Adrenal gland (tissue), 12 donors: Measurements from ENCODE around the gene TTLL10. TPM values are rescaled to one million over a fixed set of nuclear protein-coding genes. Genes with fewer than 3 reads are reported as not detected.

ENCODE experiments used
- DNase-seq, 7 donors: peaks; one replicate each; pipeline ENCODE4 v3.0.0-alpha.2; 2019 to 2020
- H3K27ac ChIP-seq, 5 donors: fragments of 200-600 bp; sonication (generic) in 4 of 5; 1 replicate in 3 of 5; 2 replicates in 2 of 5; pipeline versions ENCODE4 v1.5.1 to v1.8.0; 2016 to 2020; ENCODE audit warnings: mild to moderate bottlenecking in 1 of 5
- H3K27me3 ChIP-seq: fragments of 200-600 bp; 2 replicates; pipeline ENCODE4 v1.8.0; 2021
- H3K36me3 ChIP-seq, 2 donors: fragments of 200-600 bp; replicated peaks in 1 of 2; 1 replicate in 1 of 2; 2 replicates in 1 of 2; pipeline versions ENCODE4 v1.5.1 to v1.8.0; 2018 to 2022
- H3K4me1 ChIP-seq, 2 donors: fragments of 200-600 bp; replicated peaks in 1 of 2; 1 replicate in 1 of 2; 2 replicates in 1 of 2; pipeline versions ENCODE4 v1.5.1 to v1.8.0; 2018 to 2021
- H3K4me3 ChIP-seq, 4 donors: fragments of 200-600 bp; sonication (generic) in 3 of 4; one replicate each; pipeline ENCODE4 v1.5.1; 2016 to 2018
- H3K9me3 ChIP-seq, 3 donors: fragments of 200-600 bp; sonication (generic) in 1 of 3; replicated peaks in 1 of 3; 1 replicate in 2 of 3; 2 replicates in 1 of 3; pipeline versions ENCODE4 v1.5.1 to v1.8.0; 2016 to 2021
- POLR2A ChIP-seq, 2 donors: fragments of 450-650 bp; IDR thresholded peaks; one replicate each; pipeline ENCODE4 v1.6.1; 2017; ENCODE audit warnings: antibody characterized with exemption in 2 of 2, mild to moderate bottlenecking in 2 of 2, moderate library complexity in 1 of 2
- WGBS, 4 donors: extraction: QIAGEN DNeasy Blood & Tissue Kit in 2 of 4; methylation state at CpG; one replicate each; pipeline versions ENCODE4 v1.1.5 to v1.1.7; 2013 to 2017; 5-methylcytosine and 5-hydroxymethylcytosine counted together
- intact Hi-C, 2 donors: fragments of 100-400 bp; cut with DNase I; formaldehyde crosslinking; loops; one replicate each; pipeline versions ENCODE4 v1.14.1 to v1.15.0; 2022 to 2023
- polyA plus RNA-seq, 3 donors: library from polyadenylated mRNA; stranded (reverse); fragments of 200-250 nt in 2 of 3; fragments of 350-450 nt in 1 of 3; fragmentation: Illumina TruSeq in 1 of 3; extraction: RNeasy Lipid Tissue Mini Kit (QIAGEN cat#74804) in 1 of 3; gene quantifications; one replicate each; pipeline ENCODE4 v1.2.3, GENCODE V29; 2013 to 2014
- total RNA-seq, 9 donors: library from RNA; depleted of rRNA in 4 of 9; stranded (reverse); fragments of >200 nt in 4 of 9; fragments of 120-200 nt in 1 of 9; fragmentation: NEBNext Ultra II Directional in 1 of 9; extraction: Animal tissue kit (Norgen Biotek cat#: 25700) in 1 of 9; gene quantifications; one replicate each; pipeline versions ENCODE4 v1.1.0 to v1.2.4, GENCODE V29; 2013 to 2023
- TF ChIP-seq, protein P1 (sequence below), 6 experiments: fragments of 450-650 bp in 4 of 6; fragments of 200-600 bp in 2 of 6; sonication (generic) in 1 of 6; IDR thresholded peaks; 1 replicate in 5 of 6; 2 replicates in 1 of 6; pipeline versions ENCODE4 v1.5.1 to v1.8.0; 2016 to 2021; ENCODE audit warnings: antibody characterized with exemption in 6 of 6, mild to moderate bottlenecking in 2 of 6, moderate library complexity in 1 of 6
- donor health status: healthy with polysubstance abuse.
- donor health status: Bipolar disorder and iron deficiency.
- donor health status: DM: yes; HTN: yes; CAD: no.
- donor health status: DM: no; HTN: no; CAD: no.
- donor health status: DM: no; HTN: no; CAD: no.
- donor health status: DM: yes; HTN: yes; CAD: no.

Gene TTLL10
- total and polyA plus RNA-seq, 12 donors: 0.32 to 0.44 TPM; not detected in 10

DNA sequence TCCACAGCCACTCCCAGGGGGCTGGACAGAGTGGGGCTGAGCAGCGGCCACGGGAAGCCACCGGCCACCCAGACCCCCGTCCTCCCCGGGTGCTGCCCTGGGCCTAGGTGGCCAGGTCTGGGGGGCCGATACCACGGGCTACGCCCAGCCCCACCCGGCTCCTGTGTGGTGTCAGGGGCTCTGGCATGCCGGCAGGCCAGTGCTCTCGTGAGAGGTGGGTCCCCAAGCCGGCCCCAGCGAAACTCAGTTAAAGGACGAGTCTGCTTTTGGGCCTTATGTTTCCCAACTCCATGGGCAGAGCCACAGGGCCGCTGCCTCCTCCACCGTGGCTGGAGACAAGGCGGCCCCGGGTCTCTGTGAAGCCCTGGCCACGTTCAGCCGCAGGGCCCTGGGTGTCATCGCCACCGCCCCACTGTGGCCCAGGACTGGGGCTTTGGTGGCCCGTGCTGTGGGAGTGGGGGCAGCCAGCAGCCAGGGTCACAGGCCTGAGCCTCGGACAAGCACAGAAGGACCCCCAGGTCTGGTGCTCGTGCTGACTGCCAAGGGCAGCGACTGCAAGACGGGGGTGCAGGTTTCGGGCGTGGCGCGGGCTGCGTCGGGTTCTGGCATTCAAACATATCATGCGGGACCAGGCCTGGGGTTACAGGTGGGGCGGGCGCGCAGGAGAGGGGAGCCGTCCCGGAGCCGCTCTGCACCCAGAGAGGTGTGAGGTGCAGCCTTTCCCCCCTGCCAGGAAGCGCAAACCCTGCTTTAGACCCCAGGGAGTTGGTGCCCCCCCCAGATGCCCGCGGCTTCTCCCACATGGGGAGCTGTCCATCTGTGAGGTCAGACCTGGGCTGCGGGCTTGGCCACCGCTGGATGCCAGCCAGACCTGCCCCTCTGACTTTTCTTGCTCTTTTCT is 45.9 kb upstream of the TTLL10 start:
- H3K27me3 ChIP-seq: no peaks in the 10 kb centered on the region
- no peak for DNase-seq
- H3K4me1 ChIP-seq: no peaks in the 10 kb centered on the region
- no peaks in the 10 kb centered on the region for H3K9me3 ChIP-seq
- intact Hi-C loops: loop anchor here in 1 of 2 donors (2.0 kb wide), 1 partner anchor 163 kb away; no protein-coding TSS in a partner anchor
- WGBS, 4 donors: 77 to 88% (median 85%) methylated on average over 12 to 45 of the region's 45 CpGs
- TF ChIP-seq, protein P1, sequence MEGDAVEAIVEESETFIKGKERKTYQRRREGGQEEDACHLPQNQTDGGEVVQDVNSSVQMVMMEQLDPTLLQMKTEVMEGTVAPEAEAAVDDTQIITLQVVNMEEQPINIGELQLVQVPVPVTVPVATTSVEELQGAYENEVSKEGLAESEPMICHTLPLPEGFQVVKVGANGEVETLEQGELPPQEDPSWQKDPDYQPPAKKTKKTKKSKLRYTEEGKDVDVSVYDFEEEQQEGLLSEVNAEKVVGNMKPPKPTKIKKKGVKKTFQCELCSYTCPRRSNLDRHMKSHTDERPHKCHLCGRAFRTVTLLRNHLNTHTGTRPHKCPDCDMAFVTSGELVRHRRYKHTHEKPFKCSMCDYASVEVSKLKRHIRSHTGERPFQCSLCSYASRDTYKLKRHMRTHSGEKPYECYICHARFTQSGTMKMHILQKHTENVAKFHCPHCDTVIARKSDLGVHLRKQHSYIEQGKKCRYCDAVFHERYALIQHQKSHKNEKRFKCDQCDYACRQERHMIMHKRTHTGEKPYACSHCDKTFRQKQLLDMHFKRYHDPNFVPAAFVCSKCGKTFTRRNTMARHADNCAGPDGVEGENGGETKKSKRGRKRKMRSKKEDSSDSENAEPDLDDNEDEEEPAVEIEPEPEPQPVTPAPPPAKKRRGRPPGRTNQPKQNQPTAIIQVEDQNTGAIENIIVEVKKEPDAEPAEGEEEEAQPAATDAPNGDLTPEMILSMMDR (IDR thresholded peaks at IDR 0.05): no peak
- no peak for TF ChIP-seq POLR2A (IDR thresholded peaks at IDR 0.05)
- H3K36me3 ChIP-seq: no peaks in the 10 kb centered on the region
- no peak overlapping the region for H3K27ac ChIP-seq
- no peak overlapping the region for H3K4me3 ChIP-seq

DNA sequence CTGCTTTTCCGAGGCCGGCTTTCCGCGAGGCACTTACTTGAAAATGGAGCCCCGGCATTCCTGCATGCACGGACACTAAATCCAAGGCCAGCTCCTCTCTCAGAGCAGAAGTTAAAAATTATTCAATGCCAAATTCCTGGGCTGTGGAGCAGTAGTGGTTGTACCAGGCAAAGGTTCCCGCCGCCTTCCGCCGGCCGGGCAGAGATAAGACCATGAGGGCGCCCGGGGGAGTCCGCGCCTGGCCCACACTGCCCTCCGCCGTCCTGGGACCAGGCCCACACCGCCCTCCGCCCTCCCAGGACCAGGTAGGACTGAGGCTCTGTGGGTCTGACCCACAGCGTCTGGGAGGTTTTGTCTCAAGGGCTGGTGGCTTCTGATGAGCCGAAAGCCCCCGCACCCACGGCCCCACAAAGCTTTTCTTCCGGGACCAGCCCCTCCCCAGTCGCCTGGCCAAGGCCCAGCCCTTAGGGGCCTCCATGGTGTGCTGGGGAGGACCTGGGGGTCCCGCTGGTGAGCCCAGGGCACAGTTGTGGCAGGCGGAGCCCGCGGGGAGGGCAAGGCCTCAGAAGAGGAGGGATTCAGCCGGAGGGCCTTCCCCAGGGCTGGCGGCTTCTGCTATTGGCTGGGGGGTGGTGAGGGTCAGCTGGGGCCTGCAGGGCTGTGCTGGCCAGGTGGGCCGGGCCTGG is 45.1 kb upstream of the TTLL10 start:
- no peak overlapping the region for H3K27ac ChIP-seq
- H3K4me3 ChIP-seq: no peak overlapping the region
- DNase-seq: peak in 3 of 7 donors; percentile 48 to 62 (median 52)
- no peaks in the 10 kb centered on the region for H3K27me3 ChIP-seq
- no peaks in the 10 kb centered on the region for H3K36me3 ChIP-seq
- no peaks in the 10 kb centered on the region for H3K9me3 ChIP-seq
- 32 to 55% (median 50%) methylated on average over 5 to 32 of the region's 32 CpGs for WGBS, 4 donors
- H3K4me1 ChIP-seq: no peaks in the 10 kb centered on the region
- TF ChIP-seq, protein P1 (IDR thresholded peaks at IDR 0.05): no peak
- intact Hi-C loops: no loop called here

DNA sequence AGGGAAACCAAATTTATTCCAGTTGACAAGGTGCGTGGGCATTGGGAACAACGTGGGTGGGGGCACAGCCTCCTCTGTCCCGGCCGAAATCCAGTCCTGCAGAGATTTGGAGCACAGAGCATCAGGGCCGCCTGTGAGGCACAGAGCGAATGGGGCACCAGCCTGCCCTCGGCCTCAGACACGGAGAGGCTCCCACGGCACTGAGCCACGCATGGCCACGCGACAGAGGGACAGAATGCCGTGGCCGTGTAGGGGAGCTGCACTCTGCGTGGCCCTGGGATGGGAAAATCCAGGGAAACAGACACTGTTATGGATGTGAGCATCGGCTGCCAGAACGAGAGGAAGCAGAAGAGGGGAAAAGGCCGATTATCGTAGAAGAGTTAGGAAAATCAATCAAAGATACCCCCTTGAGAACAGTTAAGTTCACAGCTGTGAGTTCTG is 44.3 kb upstream of the TTLL10 start:
- no peak for DNase-seq
- Histone ChIP-seq H3K4me3 (no peak overlapping the region), H3K27ac (no peak overlapping the region), H3K9me3 (no peaks in the 10 kb centered on the region), H3K4me1 (no peaks in the 10 kb centered on the region), H3K36me3 (no peaks in the 10 kb centered on the region), H3K27me3 (no peaks in the 10 kb centered on the region)
- WGBS, 4 donors: 79 to 91% (median 87%) methylated on average over 14 to 19 of the region's 19 CpGs
- no peak for TF ChIP-seq POLR2A (IDR thresholded peaks at IDR 0.05)
- intact Hi-C loops: no loop called here

DNA sequence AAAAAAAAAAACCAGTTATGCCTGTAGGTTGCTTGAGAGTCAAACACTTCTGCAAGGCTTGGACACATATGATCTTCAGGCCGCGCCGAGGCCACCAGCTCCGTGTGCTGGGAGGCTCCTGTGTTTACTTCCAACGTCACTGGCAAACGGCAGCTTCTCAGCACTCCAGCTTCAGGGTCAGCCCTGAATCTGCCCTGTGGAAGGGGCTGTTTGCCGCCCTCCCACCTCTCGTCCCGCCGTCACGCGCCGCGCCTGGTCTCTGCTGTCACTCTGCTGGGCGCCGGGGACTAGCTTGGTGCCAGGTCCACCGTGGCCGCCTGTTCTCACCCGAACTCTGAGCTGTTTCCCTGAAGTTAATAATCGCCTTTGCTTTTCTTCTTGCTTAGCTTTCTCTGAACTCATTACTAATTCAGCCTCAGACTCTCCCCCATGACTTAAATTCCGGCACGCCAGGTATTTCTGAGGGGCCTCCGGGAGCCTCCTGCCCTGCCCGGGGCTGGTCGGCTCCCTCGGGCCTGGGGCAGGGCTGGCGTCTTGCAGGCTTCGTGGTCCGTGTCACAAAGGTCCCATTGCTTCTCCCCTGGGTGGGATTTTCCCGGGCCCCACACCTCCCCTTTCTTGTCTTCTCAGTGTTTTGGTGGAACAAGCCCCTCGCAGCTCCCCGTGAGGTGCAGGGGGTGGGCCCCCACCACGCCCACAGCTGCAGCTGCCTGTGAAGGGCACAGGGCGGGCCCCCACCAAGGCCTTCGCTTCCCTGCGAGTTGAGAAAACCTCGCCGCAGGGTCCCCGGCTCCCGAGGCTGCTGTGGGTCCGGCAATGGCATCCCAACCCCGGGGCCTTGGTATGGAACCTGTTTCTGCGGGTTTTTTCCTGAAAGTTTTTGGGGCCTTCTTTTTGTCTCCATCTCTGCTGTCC is 43.2 kb upstream of the TTLL10 start:
- intact Hi-C loops: loop anchor here in 1 of 2 donors (5.0 kb wide), 1 partner anchor 82 kb away; the partner anchor contains the start of gene TNFRSF4
- H3K9me3 ChIP-seq: no peaks in the 10 kb centered on the region
- no peaks in the 10 kb centered on the region for H3K4me1 ChIP-seq
- no peaks in the 10 kb centered on the region for H3K27me3 ChIP-seq
- no peaks in the 10 kb centered on the region for H3K36me3 ChIP-seq
- TF ChIP-seq POLR2A (IDR thresholded peaks at IDR 0.05): no peak
- TF ChIP-seq, protein P1 (IDR thresholded peaks at IDR 0.05): no peak
- no peak overlapping the region for H3K27ac ChIP-seq
- no peak overlapping the region for H3K4me3 ChIP-seq
- 88 to 89% (median 89%) methylated on average over 37 to 43 of the region's 43 CpGs for WGBS, 4 donors
- DNase-seq: no peak
